ENCODE data around the gene VWCE.

The VWCE gene

GRCh38 chr11:61328351-61328750 is 33.2 kb upstream of the VWCE start:
- no peak for DNase-seq

- DNase-seq, result no peak
These were observed 32.6 kb upstream of the VWCE start for GRCh38 chr11:61327669-61328071.

GRCh38 chr11:61325649-61326414 is 30.7 kb upstream of the VWCE start:
- no peak for DNase-seq

GRCh38 chr11:61315260-61315659 is 20.1 kb upstream of the VWCE start:
- no peak for DNase-seq

GRCh38 chr11:61310749-61311148 is 15.6 kb upstream of the VWCE start:
- DNase-seq, result no peak

GRCh38 chr11:61309739-61310138 is 14.6 kb upstream of the VWCE start:
- no peak for DNase-seq

- DNase-seq, result no peak
These were observed 14.0 kb upstream of the VWCE start for GRCh38 chr11:61309141-61309540.

- DNase-seq, result no peak
These were observed 12.2 kb upstream of the VWCE start for GRCh38 chr11:61307354-61307753.

- DNase-seq, result no peak
These were observed 11.1 kb upstream of the VWCE start for GRCh38 chr11:61306221-61306620.

GRCh38 chr11:61305417-61305816 is 10.3 kb upstream of the VWCE start:
- no peak for DNase-seq

GRCh38 chr11:61303725-61304124 is 8.6 kb upstream of the VWCE start:
- no peak for DNase-seq

- no peak for DNase-seq
These were observed 7.4 kb upstream of the VWCE start for GRCh38 chr11:61302550-61302949.

GRCh38 chr11:61298663-61299244 is 3.6 kb upstream of the VWCE start:
- DNase-seq, result no peak

GRCh38 chr11:61297746-61298145 is 2.6 kb upstream of the VWCE start:
- DNase-seq, result no peak

- DNase-seq, result no peak
These were observed 2.2 kb upstream of the VWCE start for GRCh38 chr11:61297341-61297740.

- DNase-seq, result no peak
These were observed 445 bp upstream of the VWCE start for GRCh38 chr11:61295596-61295926.

- DNase-seq, result no peak
These were observed 1.0 kb downstream of the VWCE start for GRCh38 chr11:61293867-61294716.

GRCh38 chr11:61292356-61292755 is 2.8 kb downstream of the VWCE start:
- no peak for DNase-seq

GRCh38 chr11:61290905-61291690 is 4.0 kb downstream of the VWCE start:
- DNase-seq, result no peak

- DNase-seq, result no peak
These were observed 7.7 kb downstream of the VWCE start for GRCh38 chr11:61287338-61287977.

GRCh38 chr11:61283613-61284012 is 11.5 kb downstream of the VWCE start:
- DNase-seq, result no peak

GRCh38 chr11:61281581-61282250 is 13.4 kb downstream of the VWCE start:
- DNase-seq, result no peak

Data from NCI-H1694 treated with DMSO at 0.1 percent for 48 hours (cell line).